Islet precursor cell (in vitro differentiated cells): ENCODE data around the gene TREM1.

Source experiments
- DNase-seq: peaks from one replicate; pipeline ENCODE4 v3.0.0-alpha.2; 2018

TREM1 gene

DNA sequence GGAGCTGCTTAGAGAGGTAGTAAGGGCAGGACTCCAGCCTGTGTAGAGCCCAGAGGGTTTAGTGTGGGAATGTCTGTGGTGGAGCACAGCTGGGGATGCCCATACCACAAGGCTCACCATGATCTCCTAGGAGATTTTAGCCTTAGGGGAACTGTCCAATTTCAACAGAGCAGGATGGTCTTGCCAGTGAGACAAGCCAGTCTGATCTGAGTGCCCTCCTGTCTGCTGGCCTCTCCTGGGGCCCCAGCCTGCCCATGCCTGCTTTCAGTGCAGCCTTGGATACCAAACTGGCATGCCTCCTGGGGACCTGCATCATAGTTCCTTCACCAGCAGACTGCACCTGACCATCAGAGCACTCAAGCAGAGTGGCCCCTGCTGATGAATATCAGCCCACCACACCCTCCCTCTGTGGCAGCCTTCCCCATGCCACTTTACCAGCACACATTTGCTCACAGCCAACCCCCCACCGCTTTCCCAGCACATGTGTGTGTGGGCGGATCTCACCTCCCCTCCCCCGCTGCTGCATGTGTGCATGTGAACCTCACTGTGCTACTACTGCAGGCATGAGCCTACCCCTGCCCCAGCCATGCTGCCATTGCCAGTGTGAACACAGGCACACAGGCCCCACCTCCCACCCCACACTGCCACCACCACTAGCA is 7.9 kb upstream of the TREM1 start:
- no peak for DNase-seq

DNA sequence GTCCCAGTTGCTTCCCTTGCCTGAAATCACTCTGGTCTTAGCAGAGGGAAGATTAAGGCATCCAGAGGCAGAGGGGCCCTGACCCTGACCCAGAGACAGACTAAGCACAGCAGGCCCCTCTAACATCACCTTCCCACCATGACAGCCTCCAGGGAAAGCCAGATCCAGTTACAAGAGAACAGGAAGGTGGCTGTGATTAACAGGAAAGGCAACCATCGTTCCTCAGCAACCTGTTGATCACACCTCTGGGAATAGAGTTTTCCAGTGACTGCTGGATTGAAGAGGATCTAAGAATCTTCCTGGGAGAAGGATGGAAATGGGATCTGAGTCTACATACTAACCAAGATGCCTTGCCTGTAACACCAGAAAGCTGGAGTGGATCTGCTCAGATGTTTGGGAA is 5.2 kb upstream of the TREM1 start:
- no peak for DNase-seq

DNA sequence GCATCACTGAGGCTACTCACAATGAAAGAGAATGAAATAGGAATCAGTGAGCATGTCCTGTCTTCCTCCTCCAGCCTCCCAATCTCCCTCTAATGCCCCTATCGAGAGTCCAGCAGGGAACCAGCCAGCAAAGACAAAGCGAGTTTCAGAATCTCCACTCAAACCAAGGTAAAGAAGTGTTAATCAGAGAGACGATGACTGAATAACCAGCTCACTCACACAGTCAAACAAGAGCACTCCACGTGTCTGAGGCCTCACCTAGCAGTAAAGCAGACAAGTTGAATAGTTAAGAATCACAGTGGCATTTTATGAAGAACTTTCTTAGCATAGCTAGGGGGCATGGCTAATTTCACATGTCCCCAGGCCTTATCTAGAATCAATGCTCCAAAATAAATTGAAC is 3.3 kb upstream of the TREM1 start:
- no peak for DNase-seq

DNA sequence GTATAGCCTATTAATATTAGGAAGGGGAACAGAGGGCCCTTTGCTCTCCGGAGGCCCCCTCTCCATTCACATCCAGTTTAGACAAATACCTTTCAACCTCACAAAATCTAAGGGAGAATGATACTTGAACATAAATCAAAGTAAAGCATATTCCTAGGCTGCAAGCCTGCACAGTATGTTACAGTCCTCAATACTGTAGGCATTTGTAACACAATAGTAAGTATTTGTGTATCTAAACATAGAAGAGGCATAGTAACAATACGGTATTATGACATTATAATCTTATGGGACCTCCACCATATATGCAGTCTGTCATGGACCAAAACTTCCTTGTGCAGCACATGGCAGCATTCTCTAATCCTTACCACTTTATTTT is 2.3 kb upstream of the TREM1 start:
- DNase-seq = no peak

DNA sequence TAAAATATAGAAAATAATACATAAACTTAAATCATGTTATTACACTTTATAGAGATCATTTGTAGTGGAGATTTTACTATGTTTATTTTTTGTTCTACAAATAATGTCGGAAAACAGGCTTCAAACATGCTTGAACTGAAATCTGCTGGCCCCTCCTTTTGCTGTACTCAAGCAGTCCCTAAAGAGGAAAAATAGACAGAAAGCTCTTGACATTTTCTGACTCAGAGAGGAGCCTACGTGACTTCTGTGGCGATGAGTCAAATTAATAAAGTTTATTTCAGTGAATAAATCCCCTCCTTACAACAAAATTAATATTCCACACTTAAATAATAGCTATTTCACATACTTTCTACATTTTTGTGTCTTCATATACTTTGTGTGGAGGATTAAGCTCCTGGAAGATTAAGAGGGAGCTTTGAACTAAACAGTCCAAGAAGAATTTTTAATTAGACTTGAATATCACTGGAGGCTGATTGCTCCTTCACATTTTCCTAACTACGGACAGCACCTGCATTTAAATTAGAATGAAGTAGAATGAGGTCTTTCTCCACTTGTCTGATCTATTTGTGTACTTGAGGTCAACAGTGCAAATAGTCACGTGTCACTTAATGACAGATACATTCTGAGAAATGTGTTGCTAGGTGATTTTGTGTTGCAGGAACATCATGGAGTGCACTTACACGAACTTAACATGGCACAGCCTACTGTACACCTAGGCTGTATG is 1.7 kb upstream of the TREM1 start:
- DNase-seq = no peak

DNA sequence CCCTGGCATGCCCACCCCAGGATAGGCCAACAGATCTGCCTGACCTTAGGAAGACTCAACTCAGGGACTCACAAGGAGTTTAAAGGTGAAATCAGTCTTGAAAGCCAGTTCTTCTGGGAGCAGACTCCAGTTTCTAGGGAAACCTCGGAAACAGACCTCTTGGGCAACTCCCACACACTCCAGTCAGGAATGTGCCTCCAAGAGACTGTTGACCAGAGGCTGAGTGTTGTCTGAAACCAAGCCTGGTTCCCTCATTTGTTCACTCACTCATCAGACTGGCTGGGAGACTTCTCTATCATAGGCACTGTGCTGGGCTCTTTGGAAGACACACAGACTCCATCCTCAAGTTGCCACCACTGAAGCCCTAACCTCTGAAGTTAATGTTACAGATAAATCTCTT is 1.8 kb downstream of the TREM1 start:
- DNase-seq = peak; percentile 76

DNA sequence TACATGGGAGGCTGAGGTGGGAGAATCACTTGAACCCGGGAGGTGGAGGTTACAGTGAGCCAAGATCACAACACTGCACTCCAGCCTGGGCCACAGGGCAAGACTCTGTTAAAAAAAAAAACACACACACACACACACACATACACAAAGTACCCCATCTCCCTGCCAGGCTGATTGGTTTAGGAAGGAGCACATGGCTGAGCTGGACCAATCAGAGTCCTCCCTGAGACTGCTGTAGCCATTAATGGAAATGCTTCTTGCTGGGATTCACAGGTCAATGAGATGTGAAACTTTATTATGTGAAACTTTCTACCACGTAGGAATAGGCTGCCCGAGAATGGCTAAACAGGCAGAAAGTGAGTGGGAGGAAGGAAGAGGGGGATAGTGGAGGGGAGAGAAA is 2.9 kb downstream of the TREM1 start:
- DNase-seq = no peak

DNA sequence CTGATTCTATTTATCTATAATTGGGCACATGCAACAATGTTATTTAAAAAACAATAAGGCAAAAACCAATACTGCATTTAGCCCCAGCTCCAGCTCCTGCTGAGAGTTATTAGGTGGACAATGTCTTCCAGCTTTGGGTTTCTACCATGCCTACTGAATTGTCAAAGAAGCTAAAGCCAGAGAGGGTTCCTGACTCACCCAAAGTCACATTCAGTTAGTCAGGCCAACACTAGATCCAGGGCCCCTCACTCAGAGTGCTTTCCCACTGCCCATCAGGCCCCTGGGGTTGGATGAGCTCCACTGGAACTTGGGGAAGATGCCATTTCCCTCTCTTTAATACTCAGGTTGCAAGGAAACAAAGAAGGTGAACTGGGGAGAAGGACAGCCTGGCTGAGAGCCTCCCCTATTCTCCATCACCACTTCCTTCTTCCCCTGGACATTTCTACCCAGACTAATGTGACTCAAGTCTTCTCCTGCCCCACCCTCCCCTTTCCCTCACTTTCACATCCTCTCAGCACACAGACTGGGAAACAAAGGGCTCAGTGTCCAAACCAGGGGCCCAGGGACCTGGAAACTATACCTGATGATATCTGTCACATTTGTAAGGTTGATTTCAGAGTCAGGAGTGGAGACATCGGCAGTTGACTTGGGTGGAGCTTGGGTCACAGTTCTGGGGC is 6.0 kb downstream of the TREM1 start:
- no peak for DNase-seq

DNA sequence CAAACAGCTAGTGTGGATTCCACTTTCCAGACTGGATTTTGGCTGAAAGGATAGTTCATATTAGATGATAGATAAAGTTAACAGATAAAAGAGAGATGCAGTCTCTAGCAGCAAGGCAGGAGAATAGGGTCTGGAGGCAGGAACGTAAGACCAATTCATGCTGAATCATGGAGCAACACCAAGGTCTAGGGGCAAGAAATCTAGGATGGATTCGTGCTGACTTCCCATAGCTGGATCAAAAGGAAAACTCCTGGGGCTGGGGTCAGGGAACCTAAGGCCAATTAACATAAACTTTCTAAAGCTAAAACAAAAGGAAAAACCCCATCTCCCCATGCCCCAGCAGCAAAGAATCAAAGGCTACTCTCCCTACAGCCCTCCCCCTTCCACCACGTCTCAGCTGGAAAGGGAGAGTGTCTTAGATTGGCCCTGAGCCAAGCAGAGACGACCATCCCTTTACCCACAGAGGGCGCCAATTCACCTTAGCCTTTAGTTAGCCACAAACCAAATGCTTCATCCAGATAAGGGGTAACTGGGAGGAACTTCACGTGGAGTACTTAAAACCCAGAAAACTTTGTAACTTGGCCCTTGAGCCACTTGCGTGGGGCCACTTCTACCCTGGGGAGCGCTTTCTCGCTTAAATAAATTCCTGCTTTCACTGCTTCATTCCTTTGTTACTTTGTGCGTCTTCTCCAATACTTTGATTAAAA is 7.6 kb downstream of the TREM1 start:
- DNase-seq = peak; percentile 85

DNA sequence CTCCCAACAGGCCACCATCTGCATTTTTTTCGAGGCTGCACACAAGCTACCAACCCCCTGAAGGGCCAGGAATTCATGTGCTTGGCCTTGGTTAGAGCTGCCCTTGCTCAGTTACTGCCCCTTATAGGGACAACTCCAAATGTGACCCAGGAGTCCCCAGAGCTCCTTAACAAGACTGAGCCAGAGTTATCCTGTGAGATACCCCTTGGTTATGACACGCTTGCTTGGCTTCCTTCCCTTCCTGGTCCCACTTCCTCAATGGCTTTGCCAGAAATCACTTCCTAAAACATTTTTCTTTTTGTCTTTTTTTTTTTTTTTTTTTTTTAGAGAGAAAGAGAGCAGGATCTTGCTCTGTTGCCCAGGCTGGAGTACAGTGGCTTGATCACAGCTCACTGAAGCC is 8.9 kb downstream of the TREM1 start:
- DNase-seq = no peak

DNA sequence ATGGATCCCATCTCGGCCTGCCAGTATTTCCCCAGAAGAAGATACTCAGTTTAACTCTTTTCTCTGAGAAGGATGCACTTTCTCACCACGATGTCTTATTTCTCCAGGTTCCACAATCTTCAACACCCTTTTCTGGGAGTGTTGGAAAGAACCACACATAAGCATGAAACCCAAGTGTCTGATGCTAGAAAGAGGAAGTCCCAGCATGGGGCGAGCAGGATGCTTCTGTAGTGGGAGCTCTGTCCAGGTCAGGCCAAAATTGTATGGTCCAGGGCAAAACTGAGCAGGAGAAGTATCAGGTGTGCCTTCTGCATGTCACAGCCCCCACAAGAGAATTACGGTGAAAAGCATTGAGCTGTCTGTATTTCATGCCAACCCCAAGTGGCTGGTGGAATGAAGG is 11.0 kb downstream of the TREM1 start:
- no peak for DNase-seq

DNA sequence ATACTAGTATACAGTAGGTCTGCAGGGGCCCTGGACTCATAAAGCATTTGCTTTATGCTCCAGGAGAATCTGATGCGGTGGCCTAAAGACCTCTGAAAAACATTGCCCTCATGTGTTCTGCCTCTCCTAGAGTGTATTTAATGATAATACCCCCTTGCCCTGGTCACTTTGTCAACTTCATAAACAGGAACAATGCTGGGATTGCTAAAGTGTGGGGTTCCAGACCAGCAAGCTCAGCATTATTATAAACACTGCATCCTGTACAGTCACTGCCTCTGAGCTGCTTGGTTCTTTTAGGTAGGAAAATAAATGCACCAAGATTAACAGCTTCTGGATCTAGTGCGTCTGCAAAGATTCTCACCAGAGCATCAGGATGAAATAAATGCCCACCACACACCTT is 12.2 kb downstream of the TREM1 start:
- DNase-seq = no peak

DNA sequence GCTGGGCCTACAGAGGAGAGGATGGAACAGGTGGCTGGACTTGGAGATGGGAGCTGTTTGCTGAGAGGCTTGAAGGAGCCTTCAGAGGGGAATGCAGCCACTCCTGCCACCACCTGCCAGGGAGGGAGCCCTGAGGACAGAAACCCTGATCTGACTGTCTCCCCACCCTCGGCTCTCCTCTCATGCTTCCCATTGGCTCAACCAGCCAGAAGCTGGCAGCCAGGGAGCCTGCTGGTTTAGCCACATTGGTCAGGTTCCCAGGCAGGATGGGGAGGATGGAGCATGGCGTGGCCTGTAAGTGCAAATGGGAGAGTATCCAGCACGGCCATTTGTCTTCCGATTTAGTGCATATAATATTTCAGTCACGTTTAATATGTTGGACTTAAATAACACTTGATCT is 12.8 kb downstream of the TREM1 start:
- DNase-seq = peak; percentile 32

DNA sequence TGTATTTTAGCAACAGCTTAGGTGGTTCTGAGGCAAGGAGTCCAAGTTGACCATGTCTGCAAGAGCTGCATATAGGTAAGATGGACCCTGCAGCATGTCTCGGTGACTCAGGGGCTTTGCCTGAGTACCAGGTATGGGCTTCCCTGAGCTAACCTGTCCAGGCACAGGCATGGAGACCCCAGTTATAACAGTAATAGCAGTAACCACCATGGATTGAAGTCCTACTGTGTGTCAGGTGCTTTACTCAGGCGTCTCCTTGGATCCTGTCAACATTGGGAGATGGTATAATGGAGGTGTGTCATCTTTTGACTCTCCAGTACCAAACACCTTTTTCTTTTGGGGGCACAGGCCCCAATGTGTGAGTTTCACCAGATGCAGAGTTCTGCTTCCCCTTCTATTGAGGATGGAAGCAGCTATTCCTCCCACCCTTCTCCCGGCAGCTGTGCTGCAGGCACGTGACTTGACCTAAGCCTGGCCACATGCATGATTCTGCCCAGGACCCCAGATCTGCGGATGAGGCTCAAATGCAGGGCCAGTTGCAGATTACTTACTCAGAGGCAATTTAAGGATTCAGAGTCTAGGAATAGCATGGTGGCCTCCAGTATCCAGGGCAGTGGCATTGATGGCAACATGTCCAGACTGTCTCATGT is 13.8 kb downstream of the TREM1 start:
- DNase-seq = peak; percentile 33

DNA sequence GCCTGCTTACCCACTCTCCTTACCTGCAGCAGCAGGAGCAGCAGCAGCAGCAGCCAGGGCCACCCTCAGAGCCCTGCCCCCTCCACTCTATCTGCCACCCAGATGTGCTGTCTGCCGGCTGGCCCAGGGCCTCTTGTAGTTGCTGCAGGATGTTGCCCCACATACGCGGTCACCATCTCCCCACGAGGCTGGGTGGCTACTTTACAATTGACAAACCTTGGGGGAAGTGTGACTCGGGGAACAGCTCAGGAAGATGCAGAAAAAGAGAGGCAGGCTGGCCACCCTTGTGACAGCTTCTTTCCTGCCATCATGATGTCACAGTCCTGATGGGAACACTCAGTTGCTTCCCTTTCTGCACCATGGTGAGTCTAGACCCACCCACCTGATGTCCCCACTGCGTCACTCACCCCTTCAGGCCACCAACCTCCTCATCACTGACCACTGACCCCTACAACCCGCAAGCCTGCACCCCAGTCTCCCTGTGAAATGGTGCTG is 14.5 kb downstream of the TREM1 start:
- no peak for DNase-seq

DNA sequence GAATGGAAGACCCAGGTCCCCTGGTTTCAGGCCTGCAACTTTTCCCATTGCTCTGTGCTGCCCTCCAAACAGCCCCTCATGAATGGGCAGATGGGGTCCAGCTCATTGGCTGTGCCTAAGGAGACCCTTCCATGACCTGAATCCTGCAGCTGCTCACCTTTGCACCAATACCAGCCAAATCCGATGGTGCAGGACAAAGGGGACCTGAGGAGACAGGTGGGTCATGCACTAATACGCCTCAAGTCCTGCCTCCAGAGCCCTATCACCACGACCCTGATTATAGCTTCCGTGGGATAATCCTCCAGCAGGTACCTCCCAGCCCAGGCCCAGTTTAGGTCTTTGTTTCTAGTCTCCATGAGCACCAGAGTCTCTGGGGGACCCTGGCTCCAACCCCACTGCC is 16.8 kb downstream of the TREM1 start:
- peak; percentile 26 for DNase-seq

DNA sequence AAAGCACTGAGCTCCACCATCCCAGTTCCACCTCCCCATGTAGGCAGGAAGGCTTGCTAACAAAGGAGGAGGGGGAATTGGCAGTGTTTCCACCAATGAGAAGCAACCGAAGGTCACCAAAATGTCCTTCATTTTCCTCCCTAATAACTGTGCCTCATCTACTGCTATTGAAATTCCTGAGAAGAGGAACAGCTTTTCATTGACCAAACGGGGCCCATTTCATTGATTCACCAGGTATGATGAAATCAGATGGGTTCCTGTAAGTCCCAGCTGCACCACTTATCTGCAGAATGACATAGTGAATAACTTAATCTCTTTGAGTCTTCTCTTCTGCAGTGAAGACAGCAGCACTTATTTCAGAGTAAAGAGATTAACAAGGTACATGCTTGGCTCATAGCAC is 17.3 kb downstream of the TREM1 start:
- DNase-seq = peak; percentile 10

DNA sequence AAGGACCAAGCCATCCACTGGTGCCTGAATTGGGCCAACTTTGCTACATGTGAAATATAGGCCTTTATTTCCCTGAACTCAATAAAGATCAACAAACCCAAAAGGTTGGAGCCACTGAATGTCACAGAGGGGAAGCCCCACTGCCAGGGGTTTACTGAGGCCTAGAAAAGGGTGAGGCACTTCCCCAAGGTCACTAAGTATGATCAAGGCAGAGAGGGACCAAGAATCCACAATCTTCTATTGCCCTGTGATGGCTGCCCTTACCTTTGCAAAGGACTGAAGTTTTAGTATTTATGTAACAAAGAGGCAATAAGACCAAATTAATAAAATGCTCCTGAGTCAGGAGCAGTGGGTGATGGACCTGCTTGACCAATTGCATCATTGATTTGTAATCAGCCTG is 18.0 kb downstream of the TREM1 start:
- peak; percentile 10 for DNase-seq

DNA sequence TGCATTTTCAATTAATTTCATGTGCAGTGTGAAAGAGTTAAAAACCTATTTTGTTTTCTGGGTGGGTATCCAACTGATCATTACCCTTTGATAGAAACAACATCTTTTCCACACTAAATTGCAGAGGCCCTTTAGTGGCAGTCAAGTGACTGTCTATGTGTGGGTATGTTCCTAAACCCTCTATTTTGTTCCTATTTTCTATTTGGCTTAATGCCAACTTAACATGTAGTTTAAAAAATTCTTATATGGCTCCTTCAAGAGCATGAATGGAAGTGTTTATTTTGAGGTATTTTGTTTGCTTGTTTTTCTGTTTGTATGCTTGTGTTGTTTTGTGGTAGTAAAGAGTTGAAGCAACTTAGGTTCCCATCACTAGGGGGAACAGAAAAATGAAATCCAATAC is 19.9 kb downstream of the TREM1 start:
- DNase-seq = no peak

DNA sequence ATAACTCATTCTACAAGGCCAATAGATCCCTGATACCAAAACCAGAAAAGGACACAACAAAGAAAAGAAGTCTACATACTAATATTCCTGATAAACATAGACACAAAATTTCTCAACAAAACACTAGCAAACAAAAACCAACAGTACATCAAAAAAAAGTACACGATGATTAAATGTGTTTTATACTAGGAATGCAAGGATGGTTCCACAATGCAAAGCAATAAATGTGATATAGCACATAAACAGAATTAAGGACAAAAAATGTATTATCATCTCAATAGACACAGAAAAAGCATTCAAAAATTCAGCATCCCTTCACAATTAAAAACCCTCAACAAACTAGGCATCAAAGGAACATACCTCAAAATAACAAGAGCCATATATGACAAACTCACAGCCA is 23.2 kb downstream of the TREM1 start:
- no peak for DNase-seq

DNA sequence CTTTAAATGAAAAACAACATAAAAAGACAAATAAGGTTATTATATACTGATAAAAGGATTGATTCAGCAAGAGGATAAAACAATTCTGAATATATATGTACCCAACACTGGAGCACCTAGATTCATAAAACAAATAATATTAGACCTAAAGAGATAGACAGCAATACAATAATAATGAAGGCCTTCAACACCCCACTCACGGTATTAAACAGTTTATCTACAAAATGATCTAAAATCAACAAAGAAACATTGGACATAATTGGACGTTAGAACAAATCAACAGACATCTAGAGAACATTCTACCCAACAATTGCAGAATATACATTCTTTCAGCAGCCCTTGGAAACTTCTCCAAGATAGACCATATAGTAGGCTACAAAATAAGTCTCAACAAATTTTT is 24.1 kb downstream of the TREM1 start:
- DNase-seq = no peak

DNA sequence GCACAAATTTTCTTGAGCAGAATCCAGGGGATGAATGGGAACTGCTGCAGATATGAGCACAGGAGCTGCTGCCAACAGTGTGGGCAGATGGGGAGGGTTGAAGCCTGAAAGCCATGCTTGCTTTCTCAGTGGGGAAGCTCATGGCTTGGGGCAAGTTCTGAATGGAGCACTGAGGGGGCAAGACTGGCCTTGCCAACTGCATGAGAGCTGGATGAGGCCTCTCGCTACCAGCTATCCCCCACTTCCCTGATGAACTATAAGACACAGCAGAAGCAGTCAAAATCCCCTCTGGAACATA is 28.3 kb downstream of the TREM1 start:
- peak; percentile 27 for DNase-seq
